Stimulated activated memory B cell treated with anti-CD40 and anti-IgM and Interleukin-4, amounts not matched to agents 10 μg/mL and 1 μg/mL and 100 μg/mL, for 72 hours (primary cell): ENCODE measurements around the gene MPP7.

Source experiments
- ATAC-seq: fragments of 150-1000 bp; cut with Tn5 transposase; 2 replicates; pipeline ENCODE4 v1.10.0; 2021
- H3K27ac Mint-ChIP-seq: one replicate; pipeline ENCODE4 v1.8.0; 2022; ENCODE audit warnings: mild to moderate bottlenecking, mixed read lengths
- H3K27me3 Mint-ChIP-seq: one replicate; pipeline ENCODE4 v1.8.0; 2022; ENCODE audit warnings: mixed read lengths
- H3K36me3 Mint-ChIP-seq: one replicate; pipeline ENCODE4 v1.8.0; 2022; ENCODE audit warnings: mixed read lengths
- H3K4me1 Mint-ChIP-seq: one replicate; pipeline ENCODE4 v1.8.0; 2022; ENCODE audit warnings: mixed read lengths
- H3K4me3 Mint-ChIP-seq: one replicate; pipeline ENCODE4 v1.8.0; 2022; ENCODE audit warnings: mild to moderate bottlenecking, moderate library complexity, mixed read lengths
- H3K9me3 Mint-ChIP-seq: one replicate; pipeline ENCODE4 v1.8.0; 2022; ENCODE audit warnings: mixed read lengths

The MPP7 gene

GRCh38 chr10:28293236-28294168, 9.4 kb downstream of the MPP7 start:
- Mint-ChIP-seq H3K4me1 (peaks cover 8% of the 10 kb centered on the region), H3K4me3 (no peak overlapping the region), H3K27ac (no peak overlapping the region), H3K27me3 (no peaks in the 10 kb centered on the region), H3K36me3 (no peaks in the 10 kb centered on the region), H3K9me3 (no peaks in the 10 kb centered on the region)
- ATAC-seq, result no peak

GRCh38 chr10:28291881-28292297, 11.0 kb downstream of the MPP7 start:
- H3K27me3 Mint-ChIP-seq, result no peaks in the 10 kb centered on the region
- ATAC-seq, result no peak
- H3K4me3 Mint-ChIP-seq, result no peak overlapping the region
- H3K27ac Mint-ChIP-seq, result no peak overlapping the region
- no peaks in the 10 kb centered on the region for H3K9me3 Mint-ChIP-seq
- H3K36me3 Mint-ChIP-seq, result no peaks in the 10 kb centered on the region
- H3K4me1 Mint-ChIP-seq, result peaks cover 8% of the 10 kb centered on the region

GRCh38 chr10:28285816-28286215, 17.0 kb downstream of the MPP7 start:
- H3K27ac Mint-ChIP-seq, result no peak overlapping the region
- no peak for ATAC-seq
- H3K4me3 Mint-ChIP-seq, result no peak overlapping the region
- no peaks in the 10 kb centered on the region for H3K9me3 Mint-ChIP-seq
- H3K27me3 Mint-ChIP-seq, result no peaks in the 10 kb centered on the region
- no peaks in the 10 kb centered on the region for H3K36me3 Mint-ChIP-seq
- H3K4me1 Mint-ChIP-seq, result peaks cover 7% of the 10 kb centered on the region

GRCh38 chr10:28284126-28284525, 18.7 kb downstream of the MPP7 start:
- ATAC-seq, result no peak
- Mint-ChIP-seq H3K36me3 (no peaks in the 10 kb centered on the region), H3K27me3 (no peaks in the 10 kb centered on the region), H3K9me3 (no peaks in the 10 kb centered on the region), H3K27ac (no peak overlapping the region), H3K4me1 (peaks cover 7% of the 10 kb centered on the region), H3K4me3 (no peak overlapping the region)

- Mint-ChIP-seq H3K4me3 (no peak overlapping the region), H3K9me3 (no peaks in the 10 kb centered on the region), H3K36me3 (no peaks in the 10 kb centered on the region), H3K27me3 (no peaks in the 10 kb centered on the region), H3K4me1 (peaks cover 7% of the 10 kb centered on the region), H3K27ac (no peak overlapping the region)
- ATAC-seq, result no peak
Measured at GRCh38 chr10:28283251-28283650, 19.6 kb downstream of the MPP7 start.

GRCh38 chr10:28282336-28282735, 20.5 kb downstream of the MPP7 start:
- no peak for ATAC-seq
- Mint-ChIP-seq H3K4me3 (no peak overlapping the region), H3K4me1 (peaks cover 7% of the 10 kb centered on the region), H3K27ac (no peak overlapping the region), H3K27me3 (no peaks in the 10 kb centered on the region), H3K9me3 (no peaks in the 10 kb centered on the region), H3K36me3 (no peaks in the 10 kb centered on the region)

GRCh38 chr10:28281726-28282315, 21.0 kb downstream of the MPP7 start:
- no peak overlapping the region for H3K27ac Mint-ChIP-seq
- no peak overlapping the region for H3K4me3 Mint-ChIP-seq
- ATAC-seq, result no peak
- H3K9me3 Mint-ChIP-seq, result no peaks in the 10 kb centered on the region
- H3K27me3 Mint-ChIP-seq, result no peaks in the 10 kb centered on the region
- peaks cover 7% of the 10 kb centered on the region for H3K4me1 Mint-ChIP-seq
- no peaks in the 10 kb centered on the region for H3K36me3 Mint-ChIP-seq

GRCh38 chr10:28280652-28281051, 22.2 kb downstream of the MPP7 start:
- Mint-ChIP-seq H3K9me3 (no peaks in the 10 kb centered on the region), H3K36me3 (no peaks in the 10 kb centered on the region), H3K4me1 (peaks cover 7% of the 10 kb centered on the region), H3K27me3 (no peaks in the 10 kb centered on the region), H3K4me3 (no peak overlapping the region), H3K27ac (no peak overlapping the region)
- ATAC-seq, result no peak

- Mint-ChIP-seq H3K4me3 (no peak overlapping the region), H3K9me3 (no peaks in the 10 kb centered on the region), H3K4me1 (peaks cover 7% of the 10 kb centered on the region)
Measured at GRCh38 chr10:28279878-28280277, 23.0 kb downstream of the MPP7 start.

GRCh38 chr10:28278842-28279241, 24.0 kb downstream of the MPP7 start:
- Mint-ChIP-seq H3K36me3 (no peaks in the 10 kb centered on the region), H3K4me1 (peaks cover 7% of the 10 kb centered on the region), H3K4me3 (no peak overlapping the region), H3K27ac (no peak overlapping the region), H3K27me3 (no peaks in the 10 kb centered on the region), H3K9me3 (no peaks in the 10 kb centered on the region)
- ATAC-seq, result no peak

More at GRCh38 chr10:28279878-28280277, 23.0 kb downstream of the MPP7 start:
- H3K36me3 Mint-ChIP-seq, result no peaks in the 10 kb centered on the region
- H3K27ac Mint-ChIP-seq, result no peak overlapping the region
- no peaks in the 10 kb centered on the region for H3K27me3 Mint-ChIP-seq
- ATAC-seq, result no peak

GRCh38 chr10:28276384-28276783, 26.5 kb downstream of the MPP7 start:
- Mint-ChIP-seq H3K27me3 (no peaks in the 10 kb centered on the region), H3K4me1 (no peaks in the 10 kb centered on the region), H3K9me3 (no peaks in the 10 kb centered on the region), H3K36me3 (no peaks in the 10 kb centered on the region), H3K27ac (no peak overlapping the region), H3K4me3 (no peak overlapping the region)
- no peak for ATAC-seq

GRCh38 chr10:28274475-28274874, 28.4 kb downstream of the MPP7 start:
- no peak for ATAC-seq
- Mint-ChIP-seq H3K27me3 (no peaks in the 10 kb centered on the region), H3K4me1 (no peaks in the 10 kb centered on the region), H3K27ac (peak overlapping the region; percentile 39), H3K36me3 (no peaks in the 10 kb centered on the region), H3K9me3 (no peaks in the 10 kb centered on the region), H3K4me3 (no peak overlapping the region)

GRCh38 chr10:28273343-28273742, 29.5 kb downstream of the MPP7 start:
- no peak overlapping the region for H3K4me3 Mint-ChIP-seq
- H3K27me3 Mint-ChIP-seq, result no peaks in the 10 kb centered on the region
- no peaks in the 10 kb centered on the region for H3K4me1 Mint-ChIP-seq
- no peak overlapping the region for H3K27ac Mint-ChIP-seq
- ATAC-seq, result no peak
- H3K9me3 Mint-ChIP-seq, result no peaks in the 10 kb centered on the region
- no peaks in the 10 kb centered on the region for H3K36me3 Mint-ChIP-seq

- H3K4me1 Mint-ChIP-seq, result peaks cover 12% of the 10 kb centered on the region
- ATAC-seq, result no peak
- no peak overlapping the region for H3K27ac Mint-ChIP-seq
- H3K4me3 Mint-ChIP-seq, result no peak overlapping the region
- H3K9me3 Mint-ChIP-seq, result no peaks in the 10 kb centered on the region
- no peaks in the 10 kb centered on the region for H3K36me3 Mint-ChIP-seq
- no peaks in the 10 kb centered on the region for H3K27me3 Mint-ChIP-seq
Measured at GRCh38 chr10:28269842-28270456, 32.9 kb downstream of the MPP7 start.

- H3K36me3 Mint-ChIP-seq, result no peaks in the 10 kb centered on the region
- peaks cover 18% of the 10 kb centered on the region for H3K4me1 Mint-ChIP-seq
- no peak for ATAC-seq
- H3K9me3 Mint-ChIP-seq, result no peaks in the 10 kb centered on the region
- H3K27ac Mint-ChIP-seq, result no peak overlapping the region
- no peaks in the 10 kb centered on the region for H3K27me3 Mint-ChIP-seq
- no peak overlapping the region for H3K4me3 Mint-ChIP-seq
Measured at GRCh38 chr10:28266449-28267224, 36.2 kb downstream of the MPP7 start.
